Endodermal cell (in vitro differentiated cells): ENCODE results near the gene THUMPD3. TPM values are rescaled to one million over a fixed set of nuclear protein-coding genes. Genes with fewer than 3 reads are reported as not detected.

Experiments
- DNase-seq: peaks from one replicate; pipeline ENCODE4 v3.0.0-alpha.2; 2017
- H3K27ac ChIP-seq: 2 replicates; pipeline ENCODE4 v1.5.1; 2013; ENCODE audit warnings: mild to moderate bottlenecking, low read depth, low read length, moderate library complexity
- H3K27me3 ChIP-seq: 2 replicates; pipeline ENCODE4 v1.6.1; 2013; ENCODE audit warnings: mild to moderate bottlenecking, low read length, moderate library complexity; ENCODE audit not compliant: insufficient read depth, control insufficient read depth, poor library complexity, severe bottlenecking
- H3K36me3 ChIP-seq: 2 replicates; pipeline ENCODE4 v1.7.0; 2013; ENCODE audit warnings: mild to moderate bottlenecking, low read length, moderate library complexity; ENCODE audit not compliant: control insufficient read depth, insufficient read depth
- H3K4me1 ChIP-seq: one replicate; pipeline ENCODE4 v1.7.0; 2013; ENCODE audit warnings: low read length; ENCODE audit not compliant: control insufficient read depth, insufficient read depth
- H3K4me3 ChIP-seq: 2 replicates; pipeline ENCODE4 v1.5.1; 2013; ENCODE audit warnings: mild to moderate bottlenecking, low read length, moderate library complexity
- H3K9ac ChIP-seq: 2 replicates; pipeline ENCODE4 v1.6.1; 2013; ENCODE audit warnings: mild to moderate bottlenecking, low read length, moderate library complexity; ENCODE audit not compliant: poor library complexity, severe bottlenecking; ENCODE audit errors: extremely low read depth
- H3K9me3 ChIP-seq: 2 replicates; pipeline ENCODE4 v1.6.1; 2013; ENCODE audit warnings: mild to moderate bottlenecking, low read length, moderate library complexity; ENCODE audit not compliant: control insufficient read depth
- H3K27ac Mint-ChIP-seq: 2 replicates; pipeline ENCODE4 v1.8.0; 2020; ENCODE audit warnings: mixed read lengths
- H3K27me3 Mint-ChIP-seq: 2 replicates; pipeline ENCODE4 v1.8.0; 2021; ENCODE audit warnings: mild to moderate bottlenecking, mixed read lengths; ENCODE audit not compliant: insufficient read depth
- H3K36me3 Mint-ChIP-seq: 2 replicates; pipeline ENCODE4 v1.8.0; 2020; ENCODE audit warnings: low read depth, mixed read lengths
- H3K4me1 Mint-ChIP-seq: 2 replicates; pipeline ENCODE4 v1.8.0; 2020; ENCODE audit warnings: mixed read lengths
- H3K4me3 Mint-ChIP-seq: 2 replicates; pipeline ENCODE4 v1.8.0; 2020; ENCODE audit warnings: mild to moderate bottlenecking, moderate library complexity, mixed read lengths
- H3K9me3 Mint-ChIP-seq: 2 replicates; pipeline ENCODE4 v1.8.0; 2020; ENCODE audit warnings: mild to moderate bottlenecking, mixed read lengths
- WGBS, 2 experiments: methylation state at CpG; one replicate each; pipeline versions ENCODE4 v1.1.5 to v1.1.7; 2013; ENCODE audit warnings: missing lambda C conversion rate in 2 of 2, mixed read lengths in 1 of 2; ENCODE audit not compliant: insufficient coverage in 1 of 2, insufficient read length in 1 of 2; 5-methylcytosine and 5-hydroxymethylcytosine counted together
- total RNA-seq, 2 donors: library from RNA; stranded (reverse); fragmentation: NEBNext Ultra II Directional in 1 of 2; extraction: Animal tissue kit (Norgen Biotek cat#: 25700) in 1 of 2; gene quantifications; 2 replicates in 1 of 2; 3 replicates in 1 of 2; pipeline ENCODE4 v1.2.1, GENCODE V29; 2021
- TF ChIP-seq, protein P1 (sequence below): fragments of 200-600 bp; sonication (generic); conservative IDR thresholded peaks from 2 replicates; pipeline ENCODE4 v1.5.0; 2021; ENCODE audit warnings: antibody characterized with exemption, mild to moderate bottlenecking

Gene THUMPD3
- total RNA-seq, 2 donors from 2014 or later = 55.7 to 61.8 TPM

DNA sequence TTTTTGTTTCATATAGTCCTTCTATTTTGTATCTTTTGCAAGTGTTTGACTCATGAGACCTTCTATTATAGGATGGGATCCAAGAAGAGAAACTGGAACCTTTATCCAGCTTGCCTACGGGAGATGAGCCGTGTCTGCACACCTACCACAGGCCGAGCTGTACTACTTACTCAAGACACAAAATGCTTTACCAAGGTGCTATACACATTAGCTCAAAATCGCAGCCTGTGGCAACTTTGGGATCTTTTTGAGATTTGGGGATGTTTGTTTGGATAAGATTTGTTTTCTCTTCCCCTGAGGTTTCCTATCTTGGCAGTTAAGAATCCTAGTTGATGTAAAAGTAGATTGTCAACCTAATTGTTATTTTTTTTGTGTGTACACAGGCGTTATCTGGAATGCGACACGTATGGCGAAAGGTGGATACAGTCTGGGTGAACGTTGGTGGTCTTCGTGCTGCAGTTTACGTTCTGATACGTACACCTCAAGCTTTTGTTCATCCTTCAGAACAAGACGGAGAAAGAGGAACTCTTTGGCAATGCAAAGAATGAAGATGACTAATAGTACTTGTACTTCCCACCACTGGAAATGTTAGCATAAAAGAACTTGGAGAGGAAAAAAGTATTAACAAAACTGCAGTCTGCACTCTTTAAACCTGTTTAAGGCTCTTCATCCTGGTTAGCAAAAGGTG is 21.4 kb downstream of the THUMPD3 start:
- no peak overlapping the region for H3K4me3 Mint-ChIP-seq
- H3K27me3 Mint-ChIP-seq = no peaks in the 10 kb centered on the region
- no peaks in the 10 kb centered on the region for H3K27me3 ChIP-seq
- no peaks in the 10 kb centered on the region for H3K4me1 ChIP-seq
- no peak for DNase-seq
- TF ChIP-seq, protein P1, sequence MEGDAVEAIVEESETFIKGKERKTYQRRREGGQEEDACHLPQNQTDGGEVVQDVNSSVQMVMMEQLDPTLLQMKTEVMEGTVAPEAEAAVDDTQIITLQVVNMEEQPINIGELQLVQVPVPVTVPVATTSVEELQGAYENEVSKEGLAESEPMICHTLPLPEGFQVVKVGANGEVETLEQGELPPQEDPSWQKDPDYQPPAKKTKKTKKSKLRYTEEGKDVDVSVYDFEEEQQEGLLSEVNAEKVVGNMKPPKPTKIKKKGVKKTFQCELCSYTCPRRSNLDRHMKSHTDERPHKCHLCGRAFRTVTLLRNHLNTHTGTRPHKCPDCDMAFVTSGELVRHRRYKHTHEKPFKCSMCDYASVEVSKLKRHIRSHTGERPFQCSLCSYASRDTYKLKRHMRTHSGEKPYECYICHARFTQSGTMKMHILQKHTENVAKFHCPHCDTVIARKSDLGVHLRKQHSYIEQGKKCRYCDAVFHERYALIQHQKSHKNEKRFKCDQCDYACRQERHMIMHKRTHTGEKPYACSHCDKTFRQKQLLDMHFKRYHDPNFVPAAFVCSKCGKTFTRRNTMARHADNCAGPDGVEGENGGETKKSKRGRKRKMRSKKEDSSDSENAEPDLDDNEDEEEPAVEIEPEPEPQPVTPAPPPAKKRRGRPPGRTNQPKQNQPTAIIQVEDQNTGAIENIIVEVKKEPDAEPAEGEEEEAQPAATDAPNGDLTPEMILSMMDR = no peak
- peak overlapping the region; percentile 76 for H3K27ac Mint-ChIP-seq
- H3K36me3 ChIP-seq = peaks cover 91% of the 10 kb centered on the region
- peak overlapping the region; percentile 2 for H3K27ac ChIP-seq
- 90 to 91% methylated on average over 10 to 13 of the region's 13 CpGs for WGBS, 2 experiments
- no peaks in the 10 kb centered on the region for H3K9me3 Mint-ChIP-seq
- peaks cover 67% of the 10 kb centered on the region for H3K36me3 Mint-ChIP-seq
- peaks cover 14% of the 10 kb centered on the region for H3K4me1 Mint-ChIP-seq
- H3K4me3 ChIP-seq = no peak overlapping the region
- no peak overlapping the region for H3K9ac ChIP-seq
- H3K9me3 ChIP-seq = peaks cover 5% of the 10 kb centered on the region

DNA sequence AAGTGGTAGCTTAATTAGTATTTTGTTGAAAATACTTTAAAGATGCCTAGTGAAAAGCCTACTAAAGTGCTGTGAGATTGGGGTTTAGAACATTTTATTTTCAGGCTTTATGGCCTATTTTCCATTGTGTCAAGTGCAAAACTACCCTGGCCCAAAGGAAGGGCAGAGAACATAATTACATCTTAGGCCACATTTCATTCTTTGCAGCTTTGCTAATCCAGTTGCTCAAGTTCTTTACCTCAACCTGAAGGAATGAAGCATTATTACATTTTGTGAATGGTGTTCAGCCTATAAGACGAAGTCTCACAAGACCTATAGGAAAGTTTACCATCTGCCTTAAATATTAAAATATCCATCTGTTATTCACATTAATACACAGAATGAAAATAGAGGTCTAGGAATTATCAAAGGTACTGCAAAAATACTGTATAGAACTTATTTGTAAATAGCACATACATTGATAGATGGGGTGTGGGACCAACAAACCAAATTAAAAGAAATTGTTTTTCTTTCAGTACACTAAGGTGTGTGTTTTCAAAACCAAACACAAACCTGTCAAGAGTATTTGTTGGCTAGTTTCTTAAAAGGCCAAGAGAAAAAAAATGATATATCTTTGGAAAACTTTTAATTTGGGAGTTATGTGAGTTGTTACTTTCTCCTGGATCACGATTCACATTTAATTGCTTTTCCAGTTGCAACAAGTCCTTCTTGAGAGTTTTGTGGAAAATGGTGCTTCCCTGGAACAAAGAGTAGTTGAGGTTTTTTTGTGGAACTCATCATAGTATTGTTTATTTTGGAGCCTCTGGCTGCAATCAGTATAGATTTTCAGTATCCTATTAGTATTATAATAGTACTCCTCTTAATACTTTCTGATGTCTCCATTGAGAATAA is 22.6 kb downstream of the THUMPD3 start:
- DNase-seq = no peak
- peaks cover 5% of the 10 kb centered on the region for H3K9me3 ChIP-seq
- H3K9me3 Mint-ChIP-seq = no peaks in the 10 kb centered on the region
- H3K4me1 ChIP-seq = no peaks in the 10 kb centered on the region
- TF ChIP-seq, protein P1 = no peak
- peaks cover 67% of the 10 kb centered on the region for H3K36me3 Mint-ChIP-seq
- no peaks in the 10 kb centered on the region for H3K27me3 Mint-ChIP-seq
- H3K4me1 Mint-ChIP-seq = peaks cover 14% of the 10 kb centered on the region
- H3K36me3 ChIP-seq = peaks cover 91% of the 10 kb centered on the region
- H3K4me3 Mint-ChIP-seq = no peak overlapping the region
- no peak overlapping the region for H3K4me3 ChIP-seq
- 83 to 93% methylated on average over 1 to 2 of the region's 2 CpGs for WGBS, 2 experiments
- H3K27me3 ChIP-seq = no peaks in the 10 kb centered on the region
- no peak overlapping the region for H3K9ac ChIP-seq
- H3K27ac ChIP-seq = peak overlapping the region; percentile 9
- no peak overlapping the region for H3K27ac Mint-ChIP-seq

DNA sequence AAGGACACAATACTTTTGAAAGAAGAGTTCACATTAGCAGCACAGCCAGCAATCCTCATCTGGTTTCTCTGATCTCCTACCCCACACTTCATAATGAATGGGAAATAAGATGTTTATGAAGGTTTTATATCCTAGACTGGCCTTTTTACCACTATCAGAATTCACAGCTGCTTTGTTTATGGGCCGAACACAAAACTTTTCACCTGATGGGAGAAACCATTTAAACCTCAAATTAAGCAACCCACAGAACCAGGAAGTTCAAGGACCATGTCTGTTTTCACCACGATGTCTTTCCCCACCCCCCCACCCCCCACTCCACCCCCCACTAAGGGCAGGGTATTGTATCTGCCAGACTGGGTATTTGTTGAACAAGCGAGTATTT is 23.2 kb downstream of the THUMPD3 start:
- no peak overlapping the region for H3K27ac ChIP-seq
- TF ChIP-seq, protein P1 = no peak
- Mint-ChIP-seq H3K4me3 (no peak overlapping the region), H3K27ac (no peak overlapping the region), H3K9me3 (no peaks in the 10 kb centered on the region), H3K4me1 (peaks cover 14% of the 10 kb centered on the region), H3K27me3 (no peaks in the 10 kb centered on the region), H3K36me3 (peaks cover 68% of the 10 kb centered on the region)
- peaks cover 3% of the 10 kb centered on the region for H3K9me3 ChIP-seq
- peaks cover 93% of the 10 kb centered on the region for H3K36me3 ChIP-seq
- no peak overlapping the region for H3K9ac ChIP-seq
- H3K4me3 ChIP-seq = no peak overlapping the region
- WGBS, 2 experiments = 100% methylated on average over 1 of the region's 3 CpGs; no CpG with 5 or more reads in 1 of the 2 experiments
- H3K4me1 ChIP-seq = no peaks in the 10 kb centered on the region
- DNase-seq = no peak
- H3K27me3 ChIP-seq = no peaks in the 10 kb centered on the region
